ENCODE results near the gene AKR7A2. TPM values are rescaled to one million over a fixed set of nuclear protein-coding genes. Genes with fewer than 3 reads are reported as not detected.

Gene AKR7A2
- total RNA-seq, 2 experiments from 2014 or later, result 42.9 to 43.4 TPM

- ChIA-PET CTCF (no interaction called here), POLR2A (no interaction called here)
- TF ChIP-seq CTCF (IDR thresholded peaks at IDR 0.05), result no peak
- H3K27me3 Mint-ChIP-seq, result no peaks in the 10 kb centered on the region
- H3K4me1 Mint-ChIP-seq (ENCODE audit: low read depth), result peaks cover 17% of the 10 kb centered on the region
- intact Hi-C loops (cut with micrococcal nuclease), result no loop called here
- no peaks in the 10 kb centered on the region for H3K9me3 Mint-ChIP-seq
- no peak overlapping the region for H3K27ac Mint-ChIP-seq
- H3K36me3 Mint-ChIP-seq (ENCODE audit: low read depth), result no peaks in the 10 kb centered on the region
- no peak overlapping the region for H3K4me3 Mint-ChIP-seq
- no peak for DNase-seq
- no peak for ATAC-seq
Observed at GRCh38 chr1:19317126-19317910, 5.4 kb upstream of the AKR7A2 start.

- H3K4me3 Mint-ChIP-seq, result no peak overlapping the region
- TF ChIP-seq CTCF (IDR thresholded peaks at IDR 0.05), result no peak
Observed at GRCh38 chr1:19315378-19316198, 3.6 kb upstream of the AKR7A2 start.

GRCh38 chr1:19313961-19314882 lies 2.3 kb upstream of the AKR7A2 start:
- H3K4me3 Mint-ChIP-seq, result no peak overlapping the region
- no peak overlapping the region for H3K27ac Mint-ChIP-seq
- DNase-seq, result no peak
- H3K27me3 Mint-ChIP-seq, result no peaks in the 10 kb centered on the region
- peaks cover 25% of the 10 kb centered on the region for H3K4me1 Mint-ChIP-seq (ENCODE audit: low read depth)
- no peak for ATAC-seq
- CTCF ChIA-PET, result interaction anchor here (0.6 kb wide), 1 partner anchor 27 kb away, joined by 3 read pairs; no protein-coding TSS in a partner anchor
- H3K36me3 Mint-ChIP-seq (ENCODE audit: low read depth), result no peaks in the 10 kb centered on the region
- TF ChIP-seq CTCF (IDR thresholded peaks at IDR 0.05), result no peak
- intact Hi-C loops (cut with micrococcal nuclease), result no loop called here
- no peaks in the 10 kb centered on the region for H3K9me3 Mint-ChIP-seq
- POLR2A ChIA-PET, result interaction anchor here (1.4 kb wide), 1 partner anchor 369 kb away, joined by 4 read pairs; no protein-coding TSS in a partner anchor

More at GRCh38 chr1:19315378-19316198, 3.6 kb upstream of the AKR7A2 start:
- DNase-seq, result no peak
- H3K4me1 Mint-ChIP-seq (ENCODE audit: low read depth), result peaks cover 23% of the 10 kb centered on the region
- ChIA-PET CTCF (no interaction called here), POLR2A (no interaction called here)
- intact Hi-C loops (cut with micrococcal nuclease), result no loop called here
- H3K27me3 Mint-ChIP-seq, result no peaks in the 10 kb centered on the region
- H3K36me3 Mint-ChIP-seq (ENCODE audit: low read depth), result no peaks in the 10 kb centered on the region
- no peaks in the 10 kb centered on the region for H3K9me3 Mint-ChIP-seq
- no peak for ATAC-seq
- peak overlapping the region; percentile 42 for H3K27ac Mint-ChIP-seq

- DNase-seq, result no peak
- intact Hi-C loops (cut with micrococcal nuclease), result no loop called here
- ChIA-PET POLR2A (interaction anchor here (1.4 to 2.3 kb wide), 3 partner anchors 9 to 369 kb away, joined by 4 to 12 read pairs (median 8); partner anchors contain the start of genes EMC1 and MRTO4), CTCF (interaction anchor here (0.6 kb wide), 1 partner anchor 27 kb away, joined by 3 read pairs; no protein-coding TSS in a partner anchor)
- Mint-ChIP-seq H3K27ac (no peak overlapping the region), H3K9me3 (no peaks in the 10 kb centered on the region), H3K36me3 (ENCODE audit: low read depth) (no peaks in the 10 kb centered on the region), H3K4me3 (peak overlapping the region; percentile 74), H3K4me1 (ENCODE audit: low read depth) (peaks cover 25% of the 10 kb centered on the region), H3K27me3 (no peaks in the 10 kb centered on the region)
- ATAC-seq, result no peak
- no peak for TF ChIP-seq CTCF (IDR thresholded peaks at IDR 0.05)
Observed at GRCh38 chr1:19313636-19313959, 1.7 kb upstream of the AKR7A2 start.

Measured in activated CD8-positive, alpha-beta T cell treated with anti-CD3 and anti-CD28 coated beads for 36 hours (primary cell).